Activated CD4-positive, alpha-beta T cell treated with anti-CD3 and anti-CD28 coated beads for 1 hour (primary cell): ENCODE data around the gene ITIH5.

ENCODE experiments used
- DNase-seq: peaks from one replicate; pipeline ENCODE4 v3.0.0-alpha.2; 2020

ITIH5 gene

GRCh38 chr10:7512487-7512886 lies 154.3 kb downstream of the ITIH5 start:
- DNase-seq: no peak

- DNase-seq: no peak
Observed at GRCh38 chr10:7511612-7512011, 155.2 kb downstream of the ITIH5 start.
